HG03280 (cell line): ENCODE measurements around the gene PCTP.

Source experiments
- ATAC-seq: cut with Tn5 transposase; IDR thresholded peaks from one replicate; pipeline ENCODE4 v1.9.1; 2021; ENCODE audit warnings: mild to moderate bottlenecking, moderate library complexity; ENCODE audit not compliant: unreplicated experiment

Gene PCTP

DNA sequence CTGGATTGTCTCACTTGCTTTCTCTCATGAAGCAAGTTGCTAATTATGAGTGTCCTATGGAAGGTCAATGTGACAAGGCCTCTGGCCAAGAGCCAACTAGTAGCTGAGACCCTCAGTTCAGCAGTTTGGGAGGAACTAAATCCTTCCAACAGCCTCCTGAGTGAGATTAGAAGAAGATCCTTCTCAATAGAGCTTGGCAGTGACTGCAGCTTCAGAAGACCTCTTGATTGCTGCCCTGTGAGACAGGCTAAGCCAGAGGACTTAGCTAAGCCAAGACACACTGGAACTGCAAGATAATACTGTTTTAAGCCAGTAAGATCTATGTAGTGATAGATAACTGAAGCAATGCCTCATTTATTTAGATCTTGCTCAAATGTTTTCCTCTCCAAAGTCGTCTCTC is 34.3 kb downstream of the PCTP start:
- ATAC-seq = no peak

DNA sequence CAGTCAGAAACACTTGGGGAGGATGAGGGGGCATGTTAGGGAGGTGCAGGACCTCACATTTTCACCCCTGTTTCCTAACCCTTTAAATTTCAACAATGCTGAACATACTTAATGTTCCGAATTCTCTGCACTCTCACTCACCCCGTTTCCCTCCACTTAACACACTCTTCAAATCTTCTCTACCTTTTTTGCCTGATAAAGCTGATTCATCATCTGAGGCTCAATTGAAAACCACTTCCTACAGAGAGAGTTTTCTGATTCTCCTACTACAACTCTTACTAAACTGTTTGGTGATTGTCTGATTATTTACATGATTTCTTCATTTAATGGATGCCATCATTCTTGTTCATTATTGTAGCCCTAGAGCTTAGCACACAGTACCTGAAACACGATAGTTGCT is 42.4 kb downstream of the PCTP start:
- ATAC-seq = no peak

DNA sequence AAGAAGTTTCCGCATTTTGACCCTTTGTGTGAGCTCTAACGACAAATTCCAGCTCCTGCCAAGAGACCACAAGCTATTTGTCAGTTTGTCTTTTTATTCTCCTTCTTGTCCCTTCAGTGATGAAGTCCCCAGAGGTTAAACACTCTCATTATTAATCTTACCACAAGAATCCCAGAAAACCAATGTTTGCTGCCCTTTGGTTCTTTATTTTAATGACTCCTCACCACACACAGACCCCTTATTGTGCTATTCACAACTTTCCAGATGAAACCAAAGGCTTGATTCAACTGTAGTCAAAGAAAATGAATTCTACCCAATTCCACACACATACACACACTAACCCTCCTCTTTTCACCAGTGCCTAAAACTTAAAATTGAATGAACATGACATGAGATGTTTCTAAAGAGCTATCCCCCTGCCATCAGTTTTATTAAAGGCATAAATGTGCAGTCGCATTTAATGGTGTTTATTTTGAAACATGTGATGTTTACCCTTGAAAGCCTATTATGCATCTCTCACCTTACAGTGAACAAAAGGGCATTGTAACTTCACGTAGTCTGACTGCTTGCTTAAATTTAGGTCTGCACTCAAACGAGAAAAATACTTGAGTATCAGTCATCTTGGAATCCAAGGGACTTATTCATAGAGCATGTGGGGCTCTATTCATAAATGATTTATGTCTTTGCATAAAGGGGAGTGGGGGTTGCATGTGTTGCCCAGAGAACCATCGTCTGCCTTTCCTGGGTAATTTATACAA is 44.1 kb downstream of the PCTP start:
- no peak for ATAC-seq

DNA sequence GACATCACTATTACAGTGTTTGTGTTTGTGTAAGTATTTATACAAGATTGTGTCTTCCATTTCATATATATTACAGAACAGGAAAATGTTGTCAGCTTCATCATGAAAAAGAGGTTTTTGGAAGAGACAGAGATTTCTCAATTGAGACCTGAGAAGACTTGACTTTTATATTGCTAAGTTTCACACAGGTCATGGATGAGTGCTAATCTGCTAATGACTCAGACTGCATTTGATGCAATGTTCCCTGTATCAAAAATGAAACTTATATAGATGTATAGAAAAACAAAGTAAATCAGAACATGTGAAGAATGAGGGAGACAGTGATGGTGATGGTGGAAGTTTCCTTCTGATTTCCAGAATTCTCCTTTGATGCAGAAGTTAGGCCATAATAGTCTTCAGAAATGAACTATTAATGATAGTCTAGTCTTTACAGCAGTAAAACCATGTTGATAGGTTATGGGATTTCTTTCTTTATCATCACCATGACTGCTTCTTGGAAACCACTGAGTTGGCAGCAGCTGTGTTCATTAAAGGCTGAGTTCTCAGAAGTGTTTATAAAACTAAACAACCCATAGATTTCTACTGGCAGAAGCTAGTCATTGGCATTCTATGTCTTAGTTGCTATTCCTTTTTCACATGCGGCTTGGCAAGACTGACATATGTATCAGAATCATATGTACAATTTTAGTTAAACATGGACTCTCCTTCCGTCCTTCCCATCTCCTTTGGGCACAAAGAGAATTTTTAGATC is 56.1 kb downstream of the PCTP start:
- ATAC-seq = no peak

DNA sequence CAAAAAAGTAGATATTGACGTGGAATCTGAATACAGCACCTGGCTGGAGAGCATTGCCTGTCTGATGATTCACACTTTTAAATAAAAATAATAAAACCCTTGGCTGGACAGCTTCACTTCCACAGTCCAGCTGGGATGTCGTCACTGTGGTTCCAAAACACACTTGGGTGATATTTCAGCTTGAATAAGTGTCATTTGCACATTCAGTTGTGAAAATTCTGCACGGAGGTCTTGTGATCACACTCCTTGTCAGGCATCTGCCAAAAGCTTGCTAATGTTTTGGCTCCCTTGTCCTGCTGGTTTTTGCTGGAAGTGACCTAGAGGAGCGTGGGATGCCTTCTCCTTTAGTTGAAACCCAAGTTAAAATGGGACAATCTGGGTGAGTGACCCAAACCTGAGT is 60.7 kb downstream of the PCTP start:
- no peak for ATAC-seq

DNA sequence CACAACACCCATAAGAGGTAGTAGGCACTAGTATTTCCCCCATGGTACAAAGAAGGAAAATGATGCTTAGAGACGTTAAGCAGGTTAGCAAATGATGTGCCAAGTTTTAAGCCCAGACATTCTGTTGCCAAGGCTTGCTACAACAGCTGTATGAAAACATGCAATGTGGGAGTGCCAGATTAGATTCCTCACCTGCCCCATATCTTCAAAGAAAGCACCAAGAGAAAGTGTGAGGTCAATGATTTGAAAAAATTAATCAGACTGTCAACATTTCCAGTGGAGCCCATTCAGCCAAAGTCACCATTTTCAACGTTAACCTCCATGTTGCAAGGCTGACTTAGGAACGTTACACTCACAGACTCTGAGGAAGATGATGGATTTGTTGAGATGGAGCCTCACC is 61.5 kb downstream of the PCTP start:
- no peak for ATAC-seq

DNA sequence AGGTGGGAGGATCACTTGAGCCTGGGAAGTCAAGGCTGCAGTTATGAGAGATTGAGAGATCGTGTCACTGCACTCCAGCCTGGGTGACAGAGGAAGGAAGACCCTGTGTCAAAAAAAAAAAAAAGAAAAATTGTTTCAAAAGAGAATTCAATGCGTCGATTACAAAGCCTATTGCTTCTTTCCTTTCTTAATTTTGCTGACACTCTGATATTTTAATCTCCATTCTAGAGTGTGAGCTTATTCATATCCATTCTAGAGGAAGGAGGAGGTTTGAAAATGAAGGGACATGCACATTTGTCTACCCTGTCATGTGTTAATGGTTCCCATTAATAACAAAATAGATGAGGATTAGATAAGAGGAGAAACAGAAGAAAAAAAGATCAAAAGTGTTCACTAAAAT is 63.1 kb downstream of the PCTP start:
- ATAC-seq = no peak

DNA sequence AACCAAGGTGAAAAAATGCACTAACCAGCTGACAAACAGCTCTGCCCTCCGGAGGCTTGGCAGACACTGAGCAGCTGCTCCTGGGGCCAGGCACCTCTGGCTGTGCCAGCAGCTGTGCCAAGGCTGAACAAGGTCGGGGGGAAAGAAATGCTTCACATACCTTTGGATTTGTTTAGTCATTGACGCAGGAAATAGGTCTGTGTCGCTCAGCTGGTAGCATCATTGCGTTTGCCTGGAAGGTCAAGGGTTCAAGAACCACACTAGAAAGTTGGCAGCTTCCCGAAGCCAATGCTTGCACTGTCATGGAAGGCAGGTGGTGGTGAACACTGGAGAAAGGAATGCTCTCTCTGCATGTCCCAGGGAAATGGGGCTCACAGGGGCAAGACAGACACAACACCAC is 63.5 kb downstream of the PCTP start:
- no peak for ATAC-seq

DNA sequence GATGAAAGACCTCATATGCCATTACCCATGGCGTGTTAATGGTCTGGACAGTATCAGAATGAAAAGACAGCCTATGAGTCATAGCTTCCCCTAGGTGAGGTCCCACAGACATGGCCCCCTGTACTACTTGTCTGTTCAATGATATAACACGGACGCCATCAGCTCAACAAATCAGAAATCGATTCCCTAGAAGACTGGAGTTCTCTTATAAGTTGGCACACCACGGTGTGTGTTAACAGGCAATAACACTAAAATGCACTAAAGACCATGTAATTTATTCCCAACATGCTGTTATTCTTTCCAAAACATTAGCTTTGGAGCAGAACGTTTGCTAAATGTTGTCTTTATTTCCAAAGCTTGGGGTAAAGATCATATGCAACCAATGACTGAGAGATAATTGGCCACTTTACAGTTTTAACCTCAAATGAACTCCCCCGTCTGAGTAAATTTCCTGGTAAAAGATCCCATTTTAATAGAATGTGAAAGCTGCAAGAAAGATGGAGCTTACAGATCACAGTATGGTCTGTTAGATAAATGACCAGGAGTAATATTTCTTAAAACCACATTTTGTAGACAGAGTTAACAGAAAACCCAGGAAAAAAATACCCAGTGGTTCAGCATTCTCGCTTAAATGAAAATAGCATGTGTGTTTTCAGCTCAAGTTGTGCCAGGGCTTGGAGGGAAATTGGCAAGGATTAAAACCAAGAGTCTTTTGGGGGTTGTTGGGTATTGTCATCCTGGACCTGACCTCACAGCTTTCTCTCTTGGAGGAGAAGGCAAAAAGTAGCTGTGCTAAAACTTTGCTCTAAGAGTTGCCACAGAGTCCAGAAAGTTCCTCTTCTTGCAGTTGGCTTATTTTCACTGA is 65.9 kb downstream of the PCTP start:
- no peak for ATAC-seq

DNA sequence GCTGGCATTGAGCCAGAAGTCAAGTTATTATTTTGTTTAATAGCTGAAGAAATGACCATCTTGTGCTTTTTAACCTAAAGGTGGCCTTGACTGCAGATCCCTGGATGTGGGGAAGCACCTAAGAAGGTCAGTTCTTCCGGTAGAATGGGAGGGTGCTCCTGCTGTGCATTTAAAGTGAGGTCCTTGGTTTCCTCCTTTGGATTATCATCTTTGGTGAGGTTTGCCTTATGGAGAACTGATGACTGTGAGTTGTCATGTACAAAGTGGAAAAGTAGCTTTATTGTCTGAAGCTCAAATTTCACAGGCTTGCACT is 66.5 kb downstream of the PCTP start:
- ATAC-seq = no peak

DNA sequence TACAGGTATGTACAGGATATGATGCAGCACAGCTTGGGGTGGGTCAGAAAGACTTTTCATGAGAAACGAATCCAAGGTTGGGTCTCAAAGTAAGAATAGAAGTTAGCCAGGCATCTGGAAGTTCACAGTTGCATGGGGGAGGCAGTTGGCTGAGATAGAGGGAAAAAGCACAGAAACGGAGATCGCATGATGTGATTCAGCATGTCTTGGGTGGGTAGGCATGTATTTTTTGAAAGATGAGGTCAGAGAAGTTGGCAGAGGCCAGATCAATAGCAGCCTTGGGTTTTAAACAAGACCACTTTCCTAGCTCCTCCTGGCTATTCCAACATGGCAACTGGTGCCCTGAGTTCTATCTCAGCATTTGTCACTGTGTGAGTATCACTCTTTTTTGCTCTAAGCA is 67.2 kb downstream of the PCTP start:
- ATAC-seq = no peak

DNA sequence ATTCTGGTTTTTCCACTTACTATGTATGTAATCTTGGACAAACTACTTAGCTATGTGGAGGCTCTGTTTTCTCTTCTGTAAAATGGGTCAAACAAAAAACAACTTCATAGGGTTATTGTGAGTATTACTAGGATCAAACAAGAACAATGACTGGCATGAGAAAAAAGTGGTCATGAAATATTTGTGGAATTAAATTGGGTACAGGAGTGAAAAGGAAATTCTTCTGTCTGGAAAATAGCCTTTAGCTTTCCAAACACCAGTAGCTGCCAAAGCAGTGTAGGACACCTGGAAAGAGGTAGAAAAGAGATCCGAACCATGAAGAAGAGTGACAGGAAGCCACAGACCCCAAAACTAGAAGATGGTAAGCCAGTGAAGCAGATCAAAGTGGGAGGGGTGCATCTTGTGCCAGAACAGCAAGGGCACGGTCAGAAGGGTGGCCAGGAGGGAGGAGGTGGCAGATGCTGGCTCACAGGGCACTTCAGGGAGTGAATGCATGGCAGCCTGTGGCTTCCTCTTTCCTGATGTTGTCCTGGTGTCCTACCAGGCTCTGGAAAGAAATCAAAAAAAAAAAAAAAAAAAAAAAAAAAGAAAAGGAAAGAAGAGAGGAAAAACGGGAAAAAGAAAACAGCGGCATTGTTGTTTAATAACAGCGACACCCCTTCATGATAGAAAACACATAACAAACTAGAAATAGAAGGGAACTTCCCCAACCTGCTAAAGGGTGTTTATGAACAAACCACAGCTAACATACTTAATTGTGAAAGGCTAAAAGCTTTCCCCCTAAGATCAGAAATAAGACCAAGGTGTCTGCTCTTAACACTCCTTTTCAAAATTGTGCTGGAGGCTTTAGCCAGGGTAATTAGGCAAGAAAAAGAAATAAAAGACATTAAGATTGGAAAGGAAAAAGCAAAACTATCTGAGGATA is 67.9 kb downstream of the PCTP start:
- no peak for ATAC-seq

DNA sequence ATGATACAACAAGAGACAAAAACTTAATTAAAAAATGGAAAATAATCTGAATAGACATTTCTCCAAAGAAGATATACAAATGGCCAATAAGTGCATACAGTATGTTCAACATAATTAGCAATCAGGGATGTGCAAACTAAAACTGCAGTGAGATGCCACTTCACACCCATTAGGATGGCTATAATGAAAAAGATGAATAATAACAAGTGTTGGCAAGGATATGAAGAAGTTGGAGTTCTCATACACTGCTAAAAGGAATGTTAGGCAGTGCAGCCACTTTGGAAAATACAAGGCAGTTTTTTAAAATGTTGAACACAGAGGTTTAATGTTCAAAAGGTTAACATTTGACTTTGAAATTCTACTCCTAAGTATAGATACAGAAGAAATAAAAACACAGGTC is 69.8 kb downstream of the PCTP start:
- no peak for ATAC-seq

DNA sequence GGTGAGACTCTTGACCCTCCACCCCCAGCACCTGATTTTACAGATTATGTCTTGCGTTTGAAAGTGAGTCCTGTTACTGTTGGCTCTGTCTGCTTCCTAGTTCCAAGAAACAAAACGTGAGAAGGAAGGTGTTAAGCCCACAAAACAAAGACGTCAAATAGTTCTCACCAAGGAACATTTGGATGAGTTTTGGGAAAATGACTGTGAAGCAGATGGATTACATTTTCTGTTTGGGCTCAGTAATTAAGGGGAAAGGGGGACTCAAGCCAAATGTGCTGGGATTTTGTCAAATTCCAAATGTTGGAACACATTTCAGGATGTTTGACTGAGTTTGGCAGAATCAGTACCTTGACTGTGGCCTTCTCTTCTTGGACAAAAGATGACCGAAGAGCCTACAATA is 71.2 kb downstream of the PCTP start:
- no peak for ATAC-seq

DNA sequence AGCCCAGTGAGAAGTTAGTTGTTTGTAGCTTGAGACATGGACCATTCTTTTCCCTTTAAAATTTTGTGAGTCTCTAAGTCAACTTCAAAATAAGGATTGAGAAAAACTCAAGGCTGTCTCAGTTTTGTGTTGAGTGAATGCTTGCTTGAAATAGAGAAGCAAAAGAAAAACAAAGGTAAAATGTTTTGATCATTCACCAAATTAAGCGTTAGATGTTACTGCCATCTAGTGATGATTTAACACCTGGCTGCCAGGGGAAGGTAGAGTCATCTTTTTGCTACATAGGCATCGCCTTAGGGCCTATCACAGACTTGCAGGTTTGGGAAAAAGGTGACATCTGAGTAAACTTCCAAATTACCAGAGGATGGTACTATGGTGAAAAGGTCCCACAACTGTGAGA is 74.4 kb downstream of the PCTP start:
- ATAC-seq = no peak
